Measurements from ENCODE around the gene PRSS27.
"Not testable (repeated sequence)": the region's sequence is repeated elsewhere in the genome, so short reads cannot be mapped to it uniquely, and the experiment has no call there.

PRSS27 gene

GRCh38 chr16:2690852-2691251, 29.2 kb downstream of the PRSS27 start:
- peaks cover 17% of the 10 kb centered on the region for H3K36me3 ChIP-seq
- H3K9ac ChIP-seq = peak overlapping the region; percentile 57; the same call in 1 of the 2 replicates
- H4K20me1 ChIP-seq = peaks cover 63% of the 10 kb centered on the region
- no peak overlapping the region for H3K4me3 ChIP-seq
- peak overlapping the region; percentile 97 for H3K4me2 ChIP-seq
- no peaks in the 10 kb centered on the region for H3K9me3 ChIP-seq
- no peak for TF ChIP-seq Cebpa-rat (IDR thresholded peaks at IDR 0.05)
- H3K27ac ChIP-seq = peak overlapping the region; percentile 78; the same call in 1 of the 2 replicates
- peaks cover 62% of the 10 kb centered on the region for H3K4me1 ChIP-seq
- H3K27me3 ChIP-seq = no peaks in the 10 kb centered on the region

- Histone ChIP-seq H3K27ac (0 out of 2 replicates have a peak overlapping the region, but pooled peaks have one; percentile 9), H3K4me3 (no peak overlapping the region), H4K20me1 (peaks cover 63% of the 10 kb centered on the region), H3K4me1 (peaks cover 62% of the 10 kb centered on the region), H3K27me3 (no peaks in the 10 kb centered on the region), H3K4me2 (peak overlapping the region; percentile 97), H3K9me3 (no peaks in the 10 kb centered on the region), H3K36me3 (peaks cover 17% of the 10 kb centered on the region), H3K9ac (peak overlapping the region; percentile 26; the same call in 1 of the 2 replicates)
- TF ChIP-seq Cebpa-rat (IDR thresholded peaks at IDR 0.05) = no peak
Observed at GRCh38 chr16:2689968-2690801, 29.8 kb downstream of the PRSS27 start.

- H3K9ac ChIP-seq, H3K27me3 ChIP-seq, H3K27ac ChIP-seq, H3K4me3 ChIP-seq, H3K9me3 ChIP-seq: not testable (repeated sequence)
- Histone ChIP-seq H3K4me2 (peak overlapping the region; percentile 97), H4K20me1 (peaks cover 70% of the 10 kb centered on the region), H3K4me1 (peaks cover 69% of the 10 kb centered on the region), H3K36me3 (peaks cover 17% of the 10 kb centered on the region)
Observed at GRCh38 chr16:2689422-2689821, 30.6 kb downstream of the PRSS27 start.

- peak overlapping the region; percentile 17; the same call in 1 of the 2 replicates for H3K9ac ChIP-seq
- peak overlapping the region; percentile 93 for H3K4me2 ChIP-seq
- no peaks in the 10 kb centered on the region for H3K27me3 ChIP-seq
- H4K20me1 ChIP-seq = peaks cover 67% of the 10 kb centered on the region
- peak overlapping the region; percentile 32; the same call in 1 of the 2 replicates for H3K27ac ChIP-seq
- peak overlapping the region; percentile 51 for H3K4me3 ChIP-seq
- H3K36me3 ChIP-seq = peaks cover 17% of the 10 kb centered on the region
- no peak for TF ChIP-seq Cebpa-rat (IDR thresholded peaks at IDR 0.05)
- peaks cover 71% of the 10 kb centered on the region for H3K4me1 ChIP-seq
- H3K9me3 ChIP-seq = no peaks in the 10 kb centered on the region
Observed at GRCh38 chr16:2687531-2688308, 32.3 kb downstream of the PRSS27 start.

- Histone ChIP-seq H3K9ac (peak overlapping the region; percentile 17; the same call in 1 of the 2 replicates), H3K4me1 (peaks cover 64% of the 10 kb centered on the region), H3K4me3 (peak overlapping the region; percentile 51), H3K36me3 (peaks cover 17% of the 10 kb centered on the region), H3K9me3 (no peaks in the 10 kb centered on the region), H4K20me1 (peaks cover 62% of the 10 kb centered on the region), H3K27ac (peak overlapping the region; percentile 66), H3K27me3 (no peaks in the 10 kb centered on the region), H3K4me2 (peak overlapping the region; percentile 93)
- TF ChIP-seq Cebpa-rat (IDR thresholded peaks at IDR 0.05) = no peak
Observed at GRCh38 chr16:2686912-2687507, 33.0 kb downstream of the PRSS27 start.

- H3K4me3 ChIP-seq, H3K27ac ChIP-seq, H3K9me3 ChIP-seq: not testable (repeated sequence)
Observed at GRCh38 chr16:2686075-2686474, 33.9 kb downstream of the PRSS27 start.

GRCh38 chr16:2683041-2683440, 37.0 kb downstream of the PRSS27 start:
- not testable (repeated sequence) for H3K27me3 ChIP-seq, H3K36me3 ChIP-seq, H3K9me3 ChIP-seq
- Histone ChIP-seq H3K27ac (peak overlapping the region; percentile 84), H4K20me1 (peaks cover 31% of the 10 kb centered on the region), H3K4me2 (peak overlapping the region; percentile 92), H3K9ac (peak overlapping the region; percentile 90), H3K4me1 (peaks cover 69% of the 10 kb centered on the region), H3K4me3 (peak overlapping the region; percentile 85)

More at GRCh38 chr16:2686075-2686474, 33.9 kb downstream of the PRSS27 start:
- Histone ChIP-seq H4K20me1 (peaks cover 52% of the 10 kb centered on the region), H3K4me2 (peak overlapping the region; percentile 54), H3K4me1 (peaks cover 64% of the 10 kb centered on the region), H3K36me3 (peaks cover 14% of the 10 kb centered on the region)
- H3K27me3 ChIP-seq, H3K9ac ChIP-seq: not testable (repeated sequence)

GRCh38 chr16:2682209-2683021, 37.6 kb downstream of the PRSS27 start, which contains the start of gene KCTD5:
Gene KCTD5 (plus strand): TSS chr16:2682523. CDS start chr16:2682549, 26 bp downstream.
- H3K9me3 ChIP-seq = no peaks in the 10 kb centered on the region
- peak within 1 kb of the TSS; percentile 90 for H3K9ac ChIP-seq
- TF ChIP-seq Cebpa-rat (IDR thresholded peaks at IDR 0.05) = no peak
- peak within 1 kb of the TSS; percentile 84 for H3K27ac ChIP-seq
- peak within 1 kb of the TSS; percentile 92 for H3K4me2 ChIP-seq
- no peaks in the 10 kb centered on the region for H3K36me3 ChIP-seq
- no peaks in the 10 kb centered on the region for H3K27me3 ChIP-seq
- peaks cover 27% of the 10 kb centered on the region for H4K20me1 ChIP-seq
- H3K4me3 ChIP-seq = peak within 1 kb of the TSS; percentile 85
- H3K4me1 ChIP-seq = peaks cover 69% of the 10 kb centered on the region

- Histone ChIP-seq H4K20me1 (peaks cover 26% of the 10 kb centered on the region; the same call in 1 of the 2 replicates), H3K4me1 (peaks cover 78% of the 10 kb centered on the region), H3K4me2 (peak overlapping the region; percentile 92), H3K4me3 (peak overlapping the region; percentile 47; the same call in 1 of the 2 replicates)
- not testable (repeated sequence) for H3K27ac ChIP-seq, H3K9ac ChIP-seq, H3K36me3 ChIP-seq, H3K9me3 ChIP-seq, H3K27me3 ChIP-seq
Observed at GRCh38 chr16:2680360-2680759, 39.7 kb downstream of the PRSS27 start.

- H3K9me3 ChIP-seq, H3K27ac ChIP-seq, H3K27me3 ChIP-seq, H3K36me3 ChIP-seq: not testable (repeated sequence)
- Histone ChIP-seq H3K4me2 (peak overlapping the region; percentile 92), H3K4me3 (peak overlapping the region; percentile 47), H4K20me1 (peaks cover 29% of the 10 kb centered on the region; the same call in 1 of the 2 replicates), H3K9ac (peak overlapping the region; percentile 12; the same call in 1 of the 2 replicates), H3K4me1 (peaks cover 80% of the 10 kb centered on the region)
Observed at GRCh38 chr16:2679902-2680301, 40.1 kb downstream of the PRSS27 start.

- H3K9ac ChIP-seq, H3K36me3 ChIP-seq, H3K27ac ChIP-seq, H3K27me3 ChIP-seq, H3K4me3 ChIP-seq, H3K9me3 ChIP-seq: not testable (repeated sequence)
- Histone ChIP-seq H3K4me1 (peaks cover 79% of the 10 kb centered on the region), H3K4me2 (peak overlapping the region; percentile 71), H4K20me1 (peaks cover 27% of the 10 kb centered on the region; the same call in 1 of the 2 replicates)
Observed at GRCh38 chr16:2678206-2678965, 41.6 kb downstream of the PRSS27 start.

GRCh38 chr16:2676937-2677336, 43.1 kb downstream of the PRSS27 start:
- H3K9ac ChIP-seq, H3K27me3 ChIP-seq, H3K4me3 ChIP-seq, H3K9me3 ChIP-seq, H3K36me3 ChIP-seq, H3K27ac ChIP-seq: not testable (repeated sequence)
- Histone ChIP-seq H3K4me1 (peaks cover 82% of the 10 kb centered on the region), H4K20me1 (peaks cover 26% of the 10 kb centered on the region), H3K4me2 (peak overlapping the region; percentile 71)

All from BLaER1 (cell line).